NCI-H748 treated with DMSO at 0.1 percent for 48 hours (cell line): Measurements from ENCODE around the gene BAAT.
"Not testable (repeated sequence)": the region's sequence is repeated elsewhere in the genome, so short reads cannot be mapped to it uniquely, and the experiment has no call there.

Experiments
- DNase-seq: peaks from one replicate; lab custom pipeline; 2025; lab: John Stamatoyannopoulos, UW

Gene BAAT

DNA sequence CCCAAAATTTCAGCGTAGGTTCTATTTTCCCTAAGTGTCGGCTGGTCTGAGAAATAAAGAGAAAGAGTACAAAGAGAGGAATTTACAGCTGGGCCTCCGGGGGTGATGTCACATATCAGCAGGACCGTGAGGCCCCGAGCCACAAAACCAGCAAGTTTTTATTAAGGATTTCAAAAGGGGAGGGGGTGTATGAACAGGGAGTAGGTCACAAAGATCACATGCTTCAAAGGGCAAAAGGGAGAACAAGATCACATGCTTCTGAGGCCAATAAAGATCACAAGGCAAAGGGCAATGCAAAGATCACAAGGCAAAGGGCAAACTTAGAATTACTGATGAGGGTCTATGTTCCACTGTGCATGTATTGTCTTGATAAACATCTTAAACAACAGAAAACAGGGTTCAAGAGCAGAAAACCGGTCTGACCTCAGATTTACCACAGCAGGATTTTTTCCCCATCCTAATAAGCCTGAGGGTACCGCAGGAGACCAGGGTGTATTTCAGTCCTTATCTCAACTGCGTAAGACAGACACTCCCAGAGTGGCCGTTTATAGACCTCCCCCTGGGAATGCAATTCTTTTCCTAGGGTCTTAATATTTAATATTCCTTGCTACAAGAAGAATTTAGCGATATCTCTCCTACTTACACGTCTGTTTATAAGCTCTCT, at the start of gene BAAT:
TSS of gene BAAT (minus strand) at position 134 of the 664 bp plus-strand sequence. CDS start 13,602 bp downstream, outside the sequence.
- not testable (repeated sequence) for DNase-seq

- no peak for DNase-seq
Observed at GRCh38 chr9:101433229-101433628, 48.4 kb upstream of the BAAT start.

DNA sequence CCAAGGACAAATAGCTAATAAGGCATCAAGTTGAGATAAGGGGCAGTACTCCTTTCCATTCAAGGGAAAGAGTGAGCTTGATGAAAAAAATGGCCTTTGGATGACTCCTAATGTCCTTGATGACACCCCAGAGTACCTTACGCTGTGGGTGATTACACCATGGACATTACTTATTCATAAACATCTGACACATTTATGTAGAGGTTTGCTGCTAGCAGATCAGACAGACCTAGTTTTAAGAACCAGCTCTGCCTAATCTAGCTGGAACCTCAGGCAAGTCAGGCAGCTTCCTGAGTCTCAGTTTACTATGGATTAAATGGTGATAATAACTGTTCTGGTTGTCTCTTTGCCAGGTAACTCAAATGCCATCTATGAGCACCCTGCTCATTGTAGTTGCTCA, 47.9 kb upstream of the BAAT start:
- no peak for DNase-seq

DNA sequence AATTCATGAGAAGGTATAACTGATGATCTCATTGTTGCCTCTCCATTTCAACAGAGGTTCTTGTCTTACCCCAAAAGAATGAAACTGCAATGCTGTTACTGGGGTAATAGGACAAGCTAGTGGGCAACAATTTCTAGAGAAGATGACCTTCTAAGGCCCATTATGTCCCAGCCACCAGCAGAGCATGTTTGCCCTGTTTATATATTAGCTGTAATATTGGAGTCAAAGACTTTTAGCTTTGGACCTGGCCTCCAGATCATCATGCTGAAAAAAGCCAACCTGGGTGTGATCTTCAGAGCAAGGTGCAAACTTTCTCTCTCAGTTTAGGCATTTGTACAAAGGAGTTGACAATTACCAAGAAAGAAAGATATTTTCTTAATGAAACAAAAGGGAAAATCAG, 47.4 kb upstream of the BAAT start:
- DNase-seq, result no peak

DNA sequence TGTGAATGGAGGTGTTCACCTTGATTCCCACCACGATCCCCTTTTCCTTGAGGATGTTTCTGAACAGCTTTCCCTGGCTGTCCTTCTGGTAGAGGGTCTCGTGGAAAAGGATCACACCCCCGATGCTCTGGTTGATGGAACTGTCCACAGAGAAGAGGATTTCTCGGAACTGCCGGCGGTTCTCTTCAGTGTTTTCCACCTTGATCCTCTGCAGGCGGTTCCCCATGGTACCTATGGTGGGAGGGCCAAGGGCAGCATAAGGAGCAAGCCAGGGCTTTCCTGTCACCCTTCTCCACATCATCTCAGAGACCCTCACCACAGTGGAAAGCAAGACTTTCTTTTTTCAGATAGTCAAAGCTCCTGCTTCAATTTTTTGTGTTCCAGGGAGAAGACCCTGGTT, 44.9 kb upstream of the BAAT start:
- DNase-seq, result no peak

GRCh38 chr9:101428909-101429308, 44.1 kb upstream of the BAAT start:
- DNase-seq, result no peak

- DNase-seq, result no peak
Observed at GRCh38 chr9:101427957-101428655, 43.3 kb upstream of the BAAT start.

- DNase-seq, result no peak
Observed at GRCh38 chr9:101427358-101427757, 42.6 kb upstream of the BAAT start.

DNA sequence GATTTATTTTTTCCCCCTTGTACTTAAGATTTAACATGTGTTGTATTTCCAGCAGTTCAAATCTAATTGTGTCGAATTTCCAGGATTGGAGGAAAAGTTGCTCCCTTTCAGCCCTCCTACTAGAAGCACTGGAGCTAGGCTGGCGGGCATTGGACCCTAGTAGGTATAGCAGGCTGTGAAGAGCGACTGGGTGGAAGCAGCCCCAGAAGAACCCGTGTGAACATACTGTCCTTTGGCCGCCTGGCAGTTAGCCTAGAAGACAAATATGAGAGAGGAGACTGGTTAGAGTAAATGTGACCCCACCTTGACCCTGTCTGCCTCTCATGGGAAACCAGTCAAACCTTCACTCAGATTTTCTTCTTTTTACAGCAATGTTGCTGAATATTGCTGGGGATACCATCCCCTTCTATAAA, 36.9 kb upstream of the BAAT start:
- DNase-seq, result no peak

DNA sequence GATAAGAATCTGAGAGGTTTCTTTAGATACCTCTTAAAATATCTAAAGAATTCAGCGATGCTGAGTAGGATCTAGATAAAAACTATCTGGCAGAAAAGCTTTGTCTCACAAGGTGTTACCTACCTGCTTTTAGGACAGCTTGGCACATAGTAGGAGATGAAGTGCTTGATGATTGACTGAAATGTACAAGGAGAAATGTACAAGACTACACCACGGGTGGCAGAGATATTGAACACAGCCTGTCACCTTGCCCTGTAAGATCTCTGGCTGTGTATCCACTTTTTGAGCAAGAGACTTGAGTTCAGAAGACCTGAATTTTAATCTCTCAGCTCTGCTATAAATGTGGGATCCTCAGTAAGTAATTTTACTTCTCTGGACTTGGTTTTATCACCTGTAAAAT, 35.1 kb upstream of the BAAT start:
- DNase-seq, result no peak

GRCh38 chr9:101418518-101419430, 34.0 kb upstream of the BAAT start:
- DNase-seq, result no peak

GRCh38 chr9:101417977-101418376, 33.2 kb upstream of the BAAT start:
- DNase-seq, result no peak

- DNase-seq, result no peak
Observed at GRCh38 chr9:101417389-101417788, 32.6 kb upstream of the BAAT start.

- no peak for DNase-seq
Observed at GRCh38 chr9:101415578-101415977, 30.8 kb upstream of the BAAT start.

DNA sequence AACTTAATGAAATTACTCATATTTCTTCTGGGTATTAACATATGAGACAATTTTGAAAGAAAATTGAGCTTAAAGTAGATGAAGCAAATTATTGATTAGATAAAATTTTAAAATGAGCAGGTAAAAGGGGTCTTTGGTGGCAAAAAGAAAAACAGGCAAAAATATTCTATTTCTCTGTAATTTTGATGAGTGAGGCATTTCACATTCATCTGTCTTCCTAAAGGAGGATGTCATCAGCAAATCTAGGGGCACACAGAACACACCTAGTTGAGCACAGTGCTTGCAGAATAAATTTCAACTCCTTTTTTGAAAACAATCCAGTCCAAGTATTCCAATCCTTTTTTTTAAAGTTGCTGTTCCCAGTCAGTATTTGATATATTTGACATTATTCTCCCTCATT, 30.0 kb upstream of the BAAT start:
- no peak for DNase-seq

GRCh38 chr9:101409079-101409477, 24.3 kb upstream of the BAAT start:
- DNase-seq, result no peak

- no peak for DNase-seq
Observed at GRCh38 chr9:101408374-101409078, 23.7 kb upstream of the BAAT start.

- DNase-seq, result no peak
Observed at GRCh38 chr9:101403516-101404285, 18.9 kb upstream of the BAAT start.

DNA sequence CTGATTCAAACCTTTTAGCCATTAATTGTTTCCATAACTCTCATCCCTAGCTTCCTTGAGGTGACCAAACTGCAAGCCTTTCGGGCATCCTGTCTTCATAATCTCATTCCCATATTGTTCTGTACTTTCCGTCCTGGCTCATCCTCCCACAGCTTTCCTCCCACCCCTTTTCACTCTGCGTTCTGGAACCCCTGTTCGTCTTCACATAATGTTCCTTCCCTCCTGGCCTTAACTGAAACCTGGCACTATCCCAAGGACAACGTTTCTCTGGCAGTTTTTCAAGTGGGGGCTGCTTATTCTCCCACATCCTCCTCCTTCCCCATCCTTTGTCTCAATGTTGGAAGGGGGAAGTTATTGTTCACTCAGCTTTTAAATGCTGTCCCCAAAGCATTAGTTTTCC, 15.3 kb upstream of the BAAT start:
- no peak for DNase-seq

- no peak for DNase-seq
Observed at GRCh38 chr9:101399643-101399970, 14.8 kb upstream of the BAAT start.

DNA sequence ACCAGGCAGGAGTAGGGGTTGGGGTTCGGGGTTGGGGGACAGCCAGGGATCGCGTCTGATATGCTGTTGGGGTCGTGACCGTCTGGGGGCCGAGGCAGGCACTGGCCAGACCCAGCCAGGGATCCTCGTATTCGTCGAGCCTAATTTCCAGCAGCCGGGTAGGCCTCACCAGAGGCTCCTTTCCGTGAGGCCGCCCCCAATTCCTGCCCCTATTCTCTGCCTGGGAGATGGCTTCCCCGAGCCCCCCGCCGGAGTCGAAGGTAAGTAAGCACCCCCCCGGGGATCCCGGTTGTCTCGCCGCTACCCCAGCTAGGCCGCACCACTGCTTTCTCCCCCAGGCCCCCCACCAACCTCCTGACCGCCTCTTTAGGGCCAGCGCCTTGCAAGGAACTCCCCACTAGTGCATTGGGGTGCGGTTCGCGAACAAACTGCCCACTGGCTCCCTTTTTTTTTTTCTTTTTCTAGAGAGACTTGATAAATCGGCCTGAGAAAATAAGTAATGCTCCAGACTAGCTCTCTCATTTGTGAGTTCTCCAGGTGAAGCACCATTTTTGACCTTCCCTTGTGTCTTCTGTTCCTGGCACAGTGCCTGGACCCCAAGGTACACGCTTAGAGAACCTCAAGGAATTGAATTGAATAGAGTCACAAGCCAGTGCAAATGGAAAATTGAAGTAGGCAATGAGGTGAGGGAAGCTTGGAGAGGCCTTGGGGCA, 14.3 kb upstream of the BAAT start:
- DNase-seq, result no peak
